Keratinocyte (primary cell): Measurements from ENCODE around the gene CSGALNACT2.

Experiments used
- CTCF ChIP-seq, 3 experiments: IDR thresholded peaks in 1 of 3; conservative IDR thresholded peaks in 1 of 3; optimal IDR thresholded peaks in 1 of 3; 2 replicates in 2 of 3; 3 replicates in 1 of 3; pipeline versions ENCODE3 to v1.5.1; 2011; ENCODE audit warnings: low read length in 3 of 3, mild to moderate bottlenecking in 3 of 3, moderate library complexity in 2 of 3, control low read depth in 1 of 3, inconsistent platforms in 1 of 3; ENCODE audit not compliant: insufficient read depth in 2 of 3; ENCODE audit errors: extremely low read depth in 1 of 3
- EZH2 ChIP-seq: IDR thresholded peaks from one replicate; pipeline ENCODE4 v1.6.1; 2012; ENCODE audit warnings: inconsistent platforms, mild to moderate bottlenecking, low read length, moderate library complexity

DNA sequence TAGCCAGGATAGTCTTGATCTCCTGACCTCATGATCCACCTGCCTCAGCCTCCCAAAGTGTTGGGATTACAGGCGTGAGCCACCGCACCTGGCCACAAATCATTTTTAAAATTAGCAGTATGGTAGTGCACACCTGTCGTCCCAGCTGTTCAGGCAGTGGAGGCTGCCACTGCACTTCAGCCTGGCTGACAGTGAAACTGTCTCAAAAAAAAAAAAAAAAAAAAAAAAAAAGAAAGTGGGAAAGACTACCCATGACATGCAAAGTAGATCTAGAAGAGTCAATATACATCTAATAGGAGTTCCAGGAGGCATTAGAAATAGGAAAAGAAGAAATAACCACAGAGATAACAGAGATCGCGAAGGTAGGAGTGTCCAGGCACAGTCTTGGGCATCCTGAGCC lies 3.2 kb downstream of the CSGALNACT2 start:
- TF ChIP-seq CTCF (optimal IDR thresholded peaks at IDR 0.05 in 1 of 3, IDR thresholded peaks at IDR 0.05 in 1 of 3, conservative IDR thresholded peaks at IDR 0.05 in 1 of 3; ENCODE audit: extremely low read depth in 1 of 3, insufficient read depth in 2 of 3, low read length in 3 of 3) (no peak), EZH2 (no peak)
